Activated CD8-positive, alpha-beta T cell treated with anti-CD3 and anti-CD28 coated beads, Interleukin-2, amount 10 ng/mL, durations not matched to agents 7 days and 5 days (primary cell): Measurements from ENCODE around the gene PITHD1. TPM values are rescaled to one million over a fixed set of nuclear protein-coding genes. Genes with fewer than 3 reads are reported as not detected.
A peak's percentile ranks its signal among the peaks of the same experiment; 100 is the strongest.
"Not testable (repeated sequence)": the region's sequence is repeated elsewhere in the genome, so short reads cannot be mapped to it uniquely, and the experiment has no call there.

Experiments
- ATAC-seq: fragments of 150-1000 bp; cut with Tn5 transposase; one replicate; pipeline ENCODE4 v1.10.0; 2021; ENCODE audit warnings: moderate library complexity
- CTCF ChIA-PET: fragments of 350-600 bp; sonication (Branson Sonifier 250); formaldehyde crosslinking; loops from one replicate; lab custom pipeline; 2021; ENCODE audit warnings: antibody characterized with exemption; lab: Charles Lee
- POLR2A ChIA-PET: fragments of 350-600 bp; sonication (Branson Sonifier 250); formaldehyde crosslinking; loops from one replicate; lab custom pipeline; 2021; ENCODE audit warnings: antibody characterized with exemption; lab: Charles Lee
- DNase-seq: peaks from one replicate; pipeline ENCODE4 v3.0.0-alpha.2; 2020
- H3K27ac Mint-ChIP-seq: one replicate; pipeline ENCODE4 v1.8.0; 2021; ENCODE audit warnings: mild to moderate bottlenecking, mixed read lengths
- H3K27me3 Mint-ChIP-seq: one replicate; pipeline ENCODE4 v1.8.0; 2021; ENCODE audit warnings: low read depth, mixed read lengths
- H3K36me3 Mint-ChIP-seq: one replicate; pipeline ENCODE4 v1.8.0; 2021; ENCODE audit warnings: low read depth, mixed read lengths
- H3K4me1 Mint-ChIP-seq: one replicate; pipeline ENCODE4 v1.8.0; 2021; ENCODE audit warnings: low read depth, mixed read lengths
- H3K4me3 Mint-ChIP-seq: one replicate; pipeline ENCODE4 v1.8.0; 2021; ENCODE audit warnings: mild to moderate bottlenecking, mixed read lengths
- H3K9me3 Mint-ChIP-seq: one replicate; pipeline ENCODE4 v1.8.0; 2022; ENCODE audit warnings: mixed read lengths; ENCODE audit not compliant: insufficient read depth
- total RNA-seq, 2 experiments: library from RNA; stranded (reverse); gene quantifications; one replicate each; pipeline ENCODE4 v1.2.3, GENCODE V29; 2021

The PITHD1 gene
- total RNA-seq, 2 experiments from 2014 or later = 62.3 to 67.9 TPM

DNA sequence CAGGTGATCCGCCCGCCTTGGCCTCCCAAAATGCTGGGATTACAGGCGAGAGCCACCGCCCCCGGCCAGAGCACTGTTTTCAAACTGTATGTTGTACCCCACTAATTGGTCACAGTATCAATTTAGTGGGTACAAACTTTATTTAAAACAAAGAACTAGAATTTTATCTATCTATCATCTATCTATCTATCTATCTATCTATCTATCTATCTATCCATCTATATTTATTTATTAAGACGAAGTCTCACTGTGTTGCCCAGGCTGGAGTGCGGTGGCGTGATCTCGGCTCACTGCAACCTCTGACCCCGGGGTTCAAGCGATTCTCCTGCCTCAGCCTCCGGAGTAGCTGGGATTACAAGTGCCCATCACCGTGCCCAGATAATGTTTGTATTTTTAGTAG is 48.4 kb downstream of the PITHD1 start:
- not testable (repeated sequence) for H3K27ac Mint-ChIP-seq, ATAC-seq, H3K36me3 Mint-ChIP-seq, DNase-seq, H3K27me3 Mint-ChIP-seq, H3K9me3 Mint-ChIP-seq
- Mint-ChIP-seq H3K4me3 (peak overlapping the region; percentile 31), H3K4me1 (peaks cover 21% of the 10 kb centered on the region)
- CTCF ChIA-PET = interaction anchor here (1.8 to 7.0 kb wide), 2 partner anchors 16 to 47 kb away, joined by 6 to 86 read pairs; no protein-coding TSS in a partner anchor
- POLR2A ChIA-PET = interaction anchor here (1.0 kb wide), 1 partner anchor 47 kb away, joined by 4 read pairs; no protein-coding TSS in a partner anchor

DNA sequence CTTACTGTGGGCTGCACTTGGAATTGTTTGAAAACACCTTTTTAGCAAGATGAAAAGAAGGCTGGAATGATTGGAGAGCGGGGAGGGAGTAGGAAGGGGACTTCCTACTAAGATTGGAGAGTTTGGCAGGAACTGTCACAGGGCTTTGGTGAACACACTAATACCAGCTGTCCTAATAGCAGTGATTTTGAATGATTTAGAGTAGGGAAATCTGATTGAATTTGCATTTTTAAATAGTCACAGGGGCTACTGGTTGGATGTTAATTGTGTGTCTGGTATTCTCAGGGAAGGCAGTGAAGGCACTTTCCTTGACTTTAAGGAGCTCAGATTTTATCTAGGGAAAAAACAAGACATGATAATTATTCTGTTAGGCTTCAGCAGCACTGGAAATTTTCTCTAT is 49.5 kb downstream of the PITHD1 start:
- no peaks in the 10 kb centered on the region for H3K27me3 Mint-ChIP-seq
- H3K4me3 Mint-ChIP-seq = no peak overlapping the region
- H3K27ac Mint-ChIP-seq = no peak overlapping the region
- no peaks in the 10 kb centered on the region for H3K9me3 Mint-ChIP-seq
- peaks cover 21% of the 10 kb centered on the region for H3K4me1 Mint-ChIP-seq
- DNase-seq = no peak
- ChIA-PET CTCF (no interaction called here), POLR2A (interaction anchor here (0.5 kb wide), 1 partner anchor 152 kb away, joined by 3 read pairs; no protein-coding TSS in a partner anchor)
- peaks cover 5% of the 10 kb centered on the region for H3K36me3 Mint-ChIP-seq
- ATAC-seq = no peak

DNA sequence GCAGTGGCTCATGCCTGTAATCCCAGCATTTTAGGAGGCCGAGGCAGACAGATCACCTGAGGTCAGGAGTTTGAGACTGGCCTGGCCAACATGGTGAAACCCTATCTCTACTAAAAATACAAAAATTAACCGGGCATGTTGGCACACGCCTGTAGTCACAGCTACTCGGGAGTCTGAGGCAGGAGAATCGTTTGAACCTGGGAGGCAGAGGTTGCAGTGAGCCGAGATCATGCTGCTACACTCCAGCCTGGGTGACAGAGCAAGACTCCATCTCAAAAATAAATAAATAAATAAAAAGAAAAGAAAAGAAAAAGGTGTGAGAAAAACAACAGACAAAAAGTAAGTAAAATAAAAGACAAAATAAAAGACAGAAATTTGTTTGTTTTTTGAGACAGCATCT is 55.9 kb downstream of the PITHD1 start:
- not testable (repeated sequence) for H3K36me3 Mint-ChIP-seq, H3K4me3 Mint-ChIP-seq, H3K9me3 Mint-ChIP-seq, DNase-seq, ATAC-seq, H3K27ac Mint-ChIP-seq, H3K27me3 Mint-ChIP-seq
- ChIA-PET POLR2A (interaction anchor here (0.6 kb wide), 1 partner anchor 1736 kb away, joined by 4 read pairs; no protein-coding TSS in a partner anchor), CTCF (interaction anchor here (1.4 to 1.6 kb wide), 2 partner anchors 23 to 82 kb away, joined by 4 to 6 read pairs; no protein-coding TSS in a partner anchor)
- H3K4me1 Mint-ChIP-seq = peaks cover 16% of the 10 kb centered on the region

DNA sequence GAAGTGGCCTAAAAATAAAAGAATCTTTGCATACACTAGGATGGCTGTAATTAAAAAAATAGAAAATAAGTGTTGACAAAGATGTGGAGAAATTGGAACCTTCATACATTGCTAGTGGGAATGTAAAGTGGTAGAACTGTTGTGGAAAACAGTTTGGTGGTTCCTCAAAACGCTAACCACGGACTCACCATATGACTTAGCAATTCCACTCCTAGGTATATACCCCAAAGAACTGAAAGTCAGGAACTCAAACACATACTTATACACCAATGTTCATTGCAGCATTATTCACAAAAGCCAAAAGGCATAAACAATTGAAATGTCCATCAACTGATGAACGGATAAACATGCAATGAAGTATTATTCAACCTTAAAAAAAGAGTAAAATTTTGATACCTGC is 57.8 kb downstream of the PITHD1 start:
- POLR2A ChIA-PET = no interaction called here
- peaks cover 16% of the 10 kb centered on the region for H3K4me1 Mint-ChIP-seq
- no peaks in the 10 kb centered on the region for H3K9me3 Mint-ChIP-seq
- H3K27me3 Mint-ChIP-seq = peaks cover 8% of the 10 kb centered on the region
- ATAC-seq = no peak
- H3K27ac Mint-ChIP-seq = no peak overlapping the region
- H3K4me3 Mint-ChIP-seq = no peak overlapping the region
- DNase-seq = no peak
- no peaks in the 10 kb centered on the region for H3K36me3 Mint-ChIP-seq
- CTCF ChIA-PET = no interaction called here

Other genes starting within 250 kb of the PITHD1 start
- gene E2F2, start 247.2 kb upstream of the PITHD1 start, total RNA-seq = 10 to 100 TPM; 75.0 to 80.3 TPM
- 10 to 100 TPM; 31.4 to 34.4 TPM for gene ID3, start 218.9 kb upstream of the PITHD1 start, total RNA-seq
- gene RPL11, start 86.6 kb upstream of the PITHD1 start, total RNA-seq = 1,000 to 10,000 TPM; 1,096 to 1,128 TPM
- gene ELOA, start 34.9 kb upstream of the PITHD1 start, total RNA-seq = 10 to 100 TPM; 29.2 to 31.0 TPM
- 10 to 100 TPM; 84.2 to 88.2 TPM for gene LYPLA2, start 12.7 kb downstream of the PITHD1 start, total RNA-seq
- gene GALE, start 22.3 kb downstream of the PITHD1 start, total RNA-seq = 10 to 100 TPM; 27.6 to 31.9 TPM
- gene HMGCL, start 47.0 kb downstream of the PITHD1 start, total RNA-seq = 10 to 100 TPM; 24.9 to 27.1 TPM
- 1 to 10 TPM; 7.1 to 7.3 TPM for gene FUCA1, start 89.9 kb downstream of the PITHD1 start, total RNA-seq
- 1 to 10 TPM; 3.4 to 3.7 TPM for gene CNR2, start 134.9 kb downstream of the PITHD1 start, total RNA-seq
- gene PNRC2, start 181.4 kb downstream of the PITHD1 start, total RNA-seq = 100 to 1,000 TPM; 129 to 134 TPM
- 100 to 1,000 TPM; 223 to 228 TPM for gene SRSF10, start 201.9 kb downstream of the PITHD1 start, total RNA-seq